Fibroblast of mammary gland (primary cell): ENCODE measurements around the gene TST.
A peak's percentile ranks its signal among the peaks of the same experiment; 100 is the strongest.

Experiments used
- DNase-seq: peaks from one replicate; pipeline ENCODE4 v3.0.0-alpha.2; 2010; ENCODE audit warnings: low read depth
- H3K4me3 ChIP-seq: 2 replicates; pipeline ENCODE4 v1.5.1; 2011; ENCODE audit warnings: low read depth, mild to moderate bottlenecking, low read length, moderate library complexity; ENCODE audit not compliant: control insufficient read depth
- TF ChIP-seq, protein P1 (sequence below): conservative IDR thresholded peaks from 2 replicates; pipeline ENCODE4 v1.5.1; 2011; ENCODE audit warnings: low read depth, low read length, inconsistent platforms; ENCODE audit not compliant: control insufficient read depth, insufficient read depth

TST gene

DNA sequence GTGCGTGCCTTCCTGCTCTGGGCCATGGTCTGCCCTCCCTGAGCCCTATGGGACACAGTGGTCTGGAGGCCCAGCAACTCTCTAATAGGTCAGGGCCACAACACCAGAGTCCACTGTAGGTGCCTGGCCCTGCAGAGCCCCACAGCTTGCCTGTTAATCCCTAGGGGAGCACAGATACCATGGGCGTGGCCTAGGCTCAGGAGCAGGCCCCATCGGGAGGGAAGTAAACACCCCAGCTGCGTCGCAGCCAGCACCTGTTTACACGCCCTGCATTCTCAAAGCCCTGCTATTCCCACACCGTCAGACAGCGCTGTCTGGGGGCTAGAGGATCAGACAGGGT lies 34.8 kb upstream of the TST start:
- no peak overlapping the region for H3K4me3 ChIP-seq
- DNase-seq, result no peak
- TF ChIP-seq, protein P1, sequence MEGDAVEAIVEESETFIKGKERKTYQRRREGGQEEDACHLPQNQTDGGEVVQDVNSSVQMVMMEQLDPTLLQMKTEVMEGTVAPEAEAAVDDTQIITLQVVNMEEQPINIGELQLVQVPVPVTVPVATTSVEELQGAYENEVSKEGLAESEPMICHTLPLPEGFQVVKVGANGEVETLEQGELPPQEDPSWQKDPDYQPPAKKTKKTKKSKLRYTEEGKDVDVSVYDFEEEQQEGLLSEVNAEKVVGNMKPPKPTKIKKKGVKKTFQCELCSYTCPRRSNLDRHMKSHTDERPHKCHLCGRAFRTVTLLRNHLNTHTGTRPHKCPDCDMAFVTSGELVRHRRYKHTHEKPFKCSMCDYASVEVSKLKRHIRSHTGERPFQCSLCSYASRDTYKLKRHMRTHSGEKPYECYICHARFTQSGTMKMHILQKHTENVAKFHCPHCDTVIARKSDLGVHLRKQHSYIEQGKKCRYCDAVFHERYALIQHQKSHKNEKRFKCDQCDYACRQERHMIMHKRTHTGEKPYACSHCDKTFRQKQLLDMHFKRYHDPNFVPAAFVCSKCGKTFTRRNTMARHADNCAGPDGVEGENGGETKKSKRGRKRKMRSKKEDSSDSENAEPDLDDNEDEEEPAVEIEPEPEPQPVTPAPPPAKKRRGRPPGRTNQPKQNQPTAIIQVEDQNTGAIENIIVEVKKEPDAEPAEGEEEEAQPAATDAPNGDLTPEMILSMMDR, result no peak

GRCh38 chr22:37053310-37054055 lies 34.2 kb upstream of the TST start:
- no peak for DNase-seq
- no peak overlapping the region for H3K4me3 ChIP-seq
- TF ChIP-seq, protein P1, result no peak

DNA sequence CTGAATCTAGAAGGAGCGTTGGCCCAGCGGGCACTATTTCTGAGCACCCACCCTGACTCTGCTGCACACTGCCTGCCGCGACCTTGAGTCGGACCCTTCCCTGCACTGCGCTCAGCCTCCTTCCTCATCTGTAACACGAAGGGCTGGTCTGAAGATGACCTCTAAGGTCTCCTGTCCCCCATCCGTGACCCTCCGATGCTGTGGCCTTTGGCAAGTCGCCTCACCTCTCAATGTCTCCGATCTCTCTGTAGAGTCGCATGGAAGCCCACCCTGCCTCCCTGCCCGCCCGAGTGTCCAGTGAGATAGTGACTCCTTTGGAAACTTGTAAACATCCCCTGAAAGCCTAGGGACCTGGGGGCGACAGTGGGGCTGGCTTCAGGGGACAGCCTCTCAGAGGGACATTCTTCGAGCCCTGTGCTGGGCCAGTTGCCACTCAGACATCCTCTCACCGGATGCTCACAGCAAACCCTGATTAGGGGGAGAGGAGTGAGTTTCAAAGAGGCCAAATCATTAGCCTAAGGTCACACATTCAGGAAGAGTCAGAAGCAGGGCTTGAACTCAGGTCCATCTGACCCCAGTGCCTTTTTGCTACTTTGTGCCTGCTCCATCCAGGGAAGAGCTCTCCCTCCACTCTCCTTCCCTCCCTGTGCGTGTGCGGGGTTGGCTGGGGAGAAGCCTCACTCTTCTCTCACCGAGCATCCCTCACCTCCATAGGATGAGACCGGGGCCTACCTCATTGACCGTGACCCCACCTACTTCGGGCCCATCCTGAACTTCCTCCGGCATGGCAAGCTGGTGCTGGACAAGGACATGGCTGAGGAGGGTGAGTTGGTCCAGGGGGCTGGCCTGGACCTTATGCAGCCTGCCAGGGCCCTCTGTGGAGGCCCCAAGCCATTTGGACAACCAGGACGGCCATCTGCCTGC lies 33.4 kb upstream of the TST start:
- DNase-seq, result no peak
- H3K4me3 ChIP-seq, result peak overlapping the region; percentile 60
- TF ChIP-seq, protein P1, result no peak

DNA sequence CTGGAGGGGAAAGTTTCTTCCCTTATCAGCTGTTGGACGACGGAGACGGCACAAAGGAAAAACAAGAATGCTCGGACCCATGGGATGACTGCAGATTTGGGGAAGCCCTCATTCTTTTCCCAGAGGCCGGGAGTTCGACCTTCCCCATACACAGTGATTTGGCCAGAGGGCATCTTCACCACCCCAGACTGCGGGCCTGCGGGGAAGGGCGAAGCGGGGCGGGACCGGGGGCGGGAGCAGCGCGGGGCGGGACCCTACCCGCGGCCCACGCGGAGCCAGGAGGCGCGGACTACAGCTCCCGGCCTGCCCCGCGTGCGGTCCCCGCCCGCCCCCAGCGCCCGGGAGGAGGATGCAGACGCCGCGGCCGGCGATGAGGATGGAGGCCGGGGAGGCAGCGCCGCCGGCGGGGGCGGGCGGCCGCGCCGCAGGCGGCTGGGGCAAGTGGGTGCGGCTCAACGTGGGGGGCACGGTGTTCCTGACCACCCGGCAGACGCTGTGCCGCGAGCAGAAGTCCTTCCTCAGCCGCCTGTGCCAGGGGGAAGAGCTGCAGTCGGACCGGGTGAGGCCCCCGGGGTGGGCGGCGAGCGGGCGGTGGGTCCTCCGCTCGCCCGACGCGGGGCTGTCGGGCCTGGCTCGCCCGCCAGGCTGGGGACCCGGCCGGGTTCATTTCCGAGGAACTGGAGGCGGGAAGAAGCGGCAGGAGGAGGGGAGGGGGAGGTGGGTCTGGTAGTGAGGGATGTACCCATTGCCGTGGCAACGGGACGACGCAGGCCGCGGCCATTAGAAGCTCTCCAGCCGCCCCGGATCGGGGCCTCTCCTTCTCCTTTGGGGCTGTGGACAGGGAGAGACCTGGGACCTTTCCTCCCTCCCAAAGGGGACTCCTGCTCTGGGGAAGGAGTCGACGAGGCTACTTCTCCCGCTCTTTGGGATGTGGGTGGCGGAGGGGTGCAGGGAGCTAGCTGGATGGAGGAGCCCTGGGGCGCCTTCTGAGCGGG lies 32.4 kb upstream of the TST start, which contains the start of gene KCTD17:
Gene KCTD17, plus strand, starts transcription at position 352 of the 995 bp plus-strand sequence. Its CDS starts 19 bp downstream, at position 371.
- peak within 1 kb of the TSS; percentile 60 for H3K4me3 ChIP-seq
- peak; percentile 54 for DNase-seq
- TF ChIP-seq, protein P1, result no peak

DNA sequence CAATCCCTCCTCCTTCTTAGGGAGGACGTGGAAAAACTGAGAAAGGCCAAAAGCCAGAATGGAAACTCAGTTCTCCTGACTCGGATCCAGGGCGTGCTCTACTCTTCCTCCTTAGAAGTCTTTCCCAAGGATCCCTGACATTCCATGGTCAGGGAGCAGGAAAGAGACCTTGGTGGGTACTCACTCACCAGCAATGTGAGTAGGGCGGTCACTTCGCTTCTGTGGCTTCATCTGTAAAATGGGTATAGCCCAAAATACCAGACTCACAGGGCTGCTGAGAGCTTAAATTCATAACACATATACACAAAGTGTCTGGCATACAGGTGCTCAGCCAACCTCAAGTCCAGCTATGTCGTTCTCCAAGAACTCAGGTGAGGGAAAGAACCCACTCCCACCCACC lies 31.7 kb upstream of the TST start:
- no peak for DNase-seq
- TF ChIP-seq, protein P1, result no peak
- H3K4me3 ChIP-seq, result no peak overlapping the region

DNA sequence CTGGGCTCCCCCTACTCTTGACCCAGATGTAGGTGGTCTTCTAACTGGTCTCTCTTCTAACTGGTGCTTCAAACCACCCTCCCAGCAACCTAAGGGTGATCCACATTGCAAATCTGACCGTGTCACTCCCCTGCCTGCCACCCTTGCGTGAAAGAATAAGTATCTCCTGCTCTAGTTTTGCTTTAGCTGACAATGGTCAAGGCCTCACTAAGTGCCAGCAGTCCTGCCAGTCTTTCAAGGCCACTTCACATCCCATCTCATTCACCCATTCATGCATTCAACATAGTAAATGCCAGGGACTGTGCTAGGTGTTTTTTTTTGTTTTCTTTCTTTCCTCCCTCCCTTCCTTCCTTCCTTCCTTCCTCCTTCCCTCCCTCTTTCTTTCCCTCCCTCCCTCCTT lies 30.0 kb upstream of the TST start:
- no peak overlapping the region for H3K4me3 ChIP-seq
- TF ChIP-seq, protein P1, result no peak
- DNase-seq, result no peak
